ENCODE data around the gene KRTAP29-1. TPM values are rescaled to one million over a fixed set of nuclear protein-coding genes. Genes with fewer than 3 reads are reported as not detected.
"Not testable (repeated sequence)": the region's sequence is repeated elsewhere in the genome, so short reads cannot be mapped to it uniquely, and the experiment has no call there.

KRTAP29-1 gene, protein sequence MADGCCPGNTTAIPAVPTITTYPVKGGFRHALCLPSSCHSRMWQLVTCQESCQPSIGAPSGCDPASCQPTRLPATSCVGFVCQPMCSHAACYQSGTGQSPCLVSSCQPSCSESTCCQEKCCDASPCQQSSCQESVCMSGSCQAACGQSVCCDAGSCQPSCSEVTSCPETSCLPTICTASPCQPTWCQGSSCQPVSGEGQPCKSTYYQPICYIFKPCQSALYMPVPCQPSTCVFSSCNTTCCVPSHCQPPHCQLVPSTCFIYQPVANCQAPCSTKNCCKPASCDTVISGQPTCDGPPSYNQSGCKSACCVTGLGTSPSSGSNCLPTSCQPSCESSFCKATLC
- not detected for total RNA-seq (ENCODE audit: unreplicated experiment)
- long read RNA-seq = 0 reads

DNA sequence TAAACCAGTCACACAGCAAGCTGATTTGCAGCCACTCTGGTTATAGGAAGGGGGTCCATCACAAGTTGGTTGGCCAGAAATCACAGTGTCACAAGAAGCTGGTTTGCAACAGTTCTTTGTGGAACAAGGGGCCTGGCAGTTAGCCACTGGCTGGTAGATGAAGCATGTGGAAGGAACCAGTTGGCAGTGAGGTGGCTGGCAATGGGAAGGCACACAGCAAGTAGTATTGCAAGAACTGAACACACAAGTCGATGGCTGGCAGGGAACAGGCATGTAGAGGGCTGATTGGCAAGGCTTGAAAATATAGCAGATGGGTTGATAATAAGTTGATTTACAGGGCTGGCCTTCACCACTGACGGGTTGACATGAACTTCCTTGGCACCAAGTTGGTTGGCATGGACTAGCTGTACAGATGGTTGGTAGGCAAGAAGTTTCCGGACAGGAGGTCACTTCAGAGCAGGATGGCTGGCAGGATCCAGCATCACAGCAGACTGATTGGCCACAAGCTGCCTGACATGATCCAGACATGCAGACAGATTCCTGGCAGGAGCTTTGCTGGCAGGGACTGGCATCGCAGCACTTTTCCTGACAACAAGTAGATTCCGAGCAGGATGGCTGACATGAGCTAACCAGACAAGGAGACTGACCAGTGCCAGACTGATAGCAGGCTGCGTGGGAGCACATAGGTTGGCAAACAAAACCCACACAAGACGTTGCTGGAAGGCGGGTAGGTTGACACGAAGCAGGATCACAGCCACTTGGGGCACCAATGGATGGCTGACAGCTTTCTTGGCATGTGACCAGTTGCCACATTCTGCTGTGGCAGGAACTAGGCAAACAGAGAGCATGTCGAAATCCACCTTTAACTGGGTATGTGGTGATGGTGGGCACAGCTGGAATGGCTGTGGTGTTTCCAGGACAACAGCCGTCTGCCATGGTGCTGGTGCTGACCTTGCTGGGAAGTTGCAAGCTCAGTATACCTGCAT is at the start of gene KRTAP29-1:
Gene KRTAP29-1 (minus strand): TSS at position 936 of the 986 bp plus-strand sequence. CDS start 0 bp downstream, at position 936.
- H3K4me3 Mint-ChIP-seq (ENCODE audit: unreplicated experiment) = no peak within 1 kb of the TSS
- H3K4me1 Mint-ChIP-seq (ENCODE audit: unreplicated experiment) = peaks cover 6% of the 10 kb centered on the region
- no peak for DNase-seq (ENCODE audit: low spot score)
- no peaks in the 10 kb centered on the region for H3K9me3 Mint-ChIP-seq (ENCODE audit: unreplicated experiment)
- H3K36me3 Mint-ChIP-seq (ENCODE audit: low read depth, unreplicated experiment) = no peaks in the 10 kb centered on the region
- H3K27ac Mint-ChIP-seq (ENCODE audit: unreplicated experiment) = no peak within 1 kb of the TSS
- peaks cover 2% of the 10 kb centered on the region for H3K27me3 Mint-ChIP-seq (ENCODE audit: unreplicated experiment)
- TF ChIP-seq, protein P1, sequence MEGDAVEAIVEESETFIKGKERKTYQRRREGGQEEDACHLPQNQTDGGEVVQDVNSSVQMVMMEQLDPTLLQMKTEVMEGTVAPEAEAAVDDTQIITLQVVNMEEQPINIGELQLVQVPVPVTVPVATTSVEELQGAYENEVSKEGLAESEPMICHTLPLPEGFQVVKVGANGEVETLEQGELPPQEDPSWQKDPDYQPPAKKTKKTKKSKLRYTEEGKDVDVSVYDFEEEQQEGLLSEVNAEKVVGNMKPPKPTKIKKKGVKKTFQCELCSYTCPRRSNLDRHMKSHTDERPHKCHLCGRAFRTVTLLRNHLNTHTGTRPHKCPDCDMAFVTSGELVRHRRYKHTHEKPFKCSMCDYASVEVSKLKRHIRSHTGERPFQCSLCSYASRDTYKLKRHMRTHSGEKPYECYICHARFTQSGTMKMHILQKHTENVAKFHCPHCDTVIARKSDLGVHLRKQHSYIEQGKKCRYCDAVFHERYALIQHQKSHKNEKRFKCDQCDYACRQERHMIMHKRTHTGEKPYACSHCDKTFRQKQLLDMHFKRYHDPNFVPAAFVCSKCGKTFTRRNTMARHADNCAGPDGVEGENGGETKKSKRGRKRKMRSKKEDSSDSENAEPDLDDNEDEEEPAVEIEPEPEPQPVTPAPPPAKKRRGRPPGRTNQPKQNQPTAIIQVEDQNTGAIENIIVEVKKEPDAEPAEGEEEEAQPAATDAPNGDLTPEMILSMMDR (IDR thresholded peaks at IDR 0.05; ENCODE audit: unreplicated experiment) = no peak

DNA sequence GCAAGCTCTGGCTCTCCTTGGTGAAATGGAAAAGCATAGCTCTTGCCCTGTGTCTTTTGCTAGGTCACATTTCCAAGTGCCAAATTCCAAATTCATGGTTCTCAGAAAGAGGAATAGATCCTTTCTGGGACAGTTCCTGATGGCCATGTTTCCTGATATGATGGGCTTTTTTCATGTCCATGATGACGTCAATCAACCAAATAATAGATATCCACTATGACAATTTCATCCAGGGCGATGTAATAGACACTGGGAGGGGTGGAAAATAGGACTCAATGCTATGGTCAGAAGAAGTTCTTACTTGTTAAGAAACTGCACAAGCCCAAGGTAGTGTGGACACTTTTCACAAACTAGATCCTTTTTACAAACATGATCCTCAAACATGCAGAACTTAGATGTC is 48.5 kb upstream of the KRTAP29-1 start:
- no peak for DNase-seq (ENCODE audit: low spot score)
- Mint-ChIP-seq H3K36me3 (ENCODE audit: low read depth, unreplicated experiment) (no peaks in the 10 kb centered on the region), H3K27me3 (ENCODE audit: unreplicated experiment) (no peaks in the 10 kb centered on the region), H3K4me3 (ENCODE audit: unreplicated experiment) (no peak overlapping the region), H3K9me3 (ENCODE audit: unreplicated experiment) (no peaks in the 10 kb centered on the region), H3K4me1 (ENCODE audit: unreplicated experiment) (no peaks in the 10 kb centered on the region), H3K27ac (ENCODE audit: unreplicated experiment) (no peak overlapping the region)
- TF ChIP-seq, protein P1 (IDR thresholded peaks at IDR 0.05; ENCODE audit: unreplicated experiment) = no peak

DNA sequence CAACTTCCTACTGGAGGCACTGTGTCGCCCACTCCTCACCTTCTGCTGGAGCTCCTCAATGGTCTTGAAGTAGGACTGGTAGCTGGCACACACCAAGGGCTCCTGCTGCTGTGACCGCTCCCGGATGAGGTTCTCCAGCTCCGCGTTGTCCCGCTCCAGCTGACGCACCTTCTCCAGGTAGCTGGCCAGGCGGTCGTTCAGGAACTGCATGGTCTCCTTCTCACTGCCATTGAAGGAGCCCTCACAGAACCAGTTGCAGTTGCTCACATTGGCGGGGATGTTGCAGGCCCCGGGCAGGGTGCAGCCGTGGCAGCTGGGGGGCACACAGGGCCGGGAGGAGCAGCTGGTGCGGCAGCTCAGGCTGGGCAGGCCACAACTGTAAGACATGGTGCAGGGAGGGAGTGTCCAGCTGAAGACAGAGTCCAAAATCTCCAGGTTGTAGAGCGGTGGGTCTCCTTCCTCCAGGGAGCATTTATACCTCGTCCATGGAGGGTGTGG is 47.8 kb upstream of the KRTAP29-1 start, which contains the start of gene KRT33A:
Gene KRT33A (minus strand): TSS at position 448 of the 498 bp plus-strand sequence. CDS start 61 bp downstream, at position 387.
- H3K36me3 Mint-ChIP-seq (ENCODE audit: low read depth, unreplicated experiment); H3K27me3 Mint-ChIP-seq (ENCODE audit: unreplicated experiment); DNase-seq (ENCODE audit: low spot score); H3K4me3 Mint-ChIP-seq (ENCODE audit: unreplicated experiment); H3K4me1 Mint-ChIP-seq (ENCODE audit: unreplicated experiment); H3K9me3 Mint-ChIP-seq (ENCODE audit: unreplicated experiment); H3K27ac Mint-ChIP-seq (ENCODE audit: unreplicated experiment): not testable (repeated sequence)

DNA sequence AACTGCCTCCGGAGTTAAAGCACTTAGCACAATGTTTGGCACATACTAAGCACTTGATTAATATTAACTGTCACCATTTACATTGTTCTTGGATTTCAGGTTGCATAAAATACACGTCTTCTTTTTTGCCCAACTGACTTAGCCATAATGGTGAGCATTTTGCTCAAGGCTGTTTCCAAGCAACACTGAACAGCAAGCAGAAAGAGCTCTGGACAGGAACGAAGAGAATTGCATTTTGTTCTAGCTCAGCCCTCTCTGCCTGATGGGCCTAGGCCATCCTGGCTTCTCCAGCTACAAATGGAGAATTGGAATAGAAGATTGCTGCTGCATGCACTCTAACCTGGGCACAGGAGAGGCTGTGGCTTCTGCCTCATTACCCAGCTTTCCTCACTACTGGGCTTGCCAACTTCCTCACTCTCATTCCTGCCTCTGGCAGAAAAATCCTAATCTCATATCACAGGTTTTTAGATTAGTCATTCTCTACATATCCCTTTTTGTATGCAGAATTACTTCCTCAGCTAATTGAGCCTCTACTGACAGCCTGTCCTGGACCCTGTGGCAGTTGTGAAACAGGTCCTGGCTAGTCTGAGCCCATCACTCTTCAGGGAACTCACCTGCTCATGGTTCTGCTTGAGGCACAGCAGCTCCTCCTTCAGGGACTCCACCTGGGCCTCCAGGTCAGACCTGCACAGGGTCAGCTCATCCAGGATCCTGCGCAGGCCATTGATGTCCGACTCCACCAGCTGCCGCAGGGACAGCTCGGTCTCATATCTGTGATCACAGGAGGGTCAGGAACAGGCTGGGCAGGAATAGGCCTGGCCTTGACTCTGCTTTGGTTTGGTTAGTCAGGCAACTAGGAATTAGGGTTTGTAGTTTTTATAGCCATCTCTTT is 45.5 kb upstream of the KRTAP29-1 start:
- Mint-ChIP-seq H3K4me3 (ENCODE audit: unreplicated experiment) (no peak overlapping the region), H3K4me1 (ENCODE audit: unreplicated experiment) (no peaks in the 10 kb centered on the region), H3K9me3 (ENCODE audit: unreplicated experiment) (peaks cover 3% of the 10 kb centered on the region), H3K27ac (ENCODE audit: unreplicated experiment) (no peak overlapping the region), H3K36me3 (ENCODE audit: low read depth, unreplicated experiment) (peaks cover 4% of the 10 kb centered on the region), H3K27me3 (ENCODE audit: unreplicated experiment) (no peaks in the 10 kb centered on the region)
- TF ChIP-seq, protein P1 (IDR thresholded peaks at IDR 0.05; ENCODE audit: unreplicated experiment) = no peak
- no peak for DNase-seq (ENCODE audit: low spot score)

DNA sequence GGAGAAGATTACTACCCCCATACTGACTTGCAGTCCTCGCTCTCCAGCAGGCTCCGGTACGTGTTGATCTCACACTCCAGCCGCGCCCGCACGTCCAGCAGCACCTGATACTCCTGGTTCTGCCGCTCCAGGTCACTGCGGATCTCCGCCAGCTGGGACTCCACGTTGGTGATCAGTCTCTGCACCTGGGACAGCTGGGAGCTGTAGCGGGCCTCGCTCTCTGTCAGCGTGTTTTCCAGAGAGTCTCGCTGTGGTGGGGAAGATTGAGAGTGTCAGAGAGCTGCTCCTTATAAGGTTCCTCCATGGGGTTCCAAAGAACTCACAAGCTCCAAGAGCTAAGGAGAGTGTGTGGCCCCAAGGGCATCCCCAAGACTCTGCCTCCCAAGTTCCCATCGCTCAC is 43.8 kb upstream of the KRTAP29-1 start:
- H3K4me3 Mint-ChIP-seq (ENCODE audit: unreplicated experiment); H3K36me3 Mint-ChIP-seq (ENCODE audit: low read depth, unreplicated experiment); H3K27me3 Mint-ChIP-seq (ENCODE audit: unreplicated experiment); H3K9me3 Mint-ChIP-seq (ENCODE audit: unreplicated experiment); DNase-seq (ENCODE audit: low spot score); H3K27ac Mint-ChIP-seq (ENCODE audit: unreplicated experiment); H3K4me1 Mint-ChIP-seq (ENCODE audit: unreplicated experiment): not testable (repeated sequence)
